UCSD-AML1 (cell line): ENCODE data around the gene ZSCAN18.

Source experiments
- DNase-seq: peaks from one replicate; lab custom pipeline; 2025; ENCODE audit not compliant: unreplicated experiment; lab: John Stamatoyannopoulos, UW

The ZSCAN18 gene

GRCh38 chr19:58044886-58045285, 53.1 kb downstream of the ZSCAN18 start:
- no peak for DNase-seq

DNA sequence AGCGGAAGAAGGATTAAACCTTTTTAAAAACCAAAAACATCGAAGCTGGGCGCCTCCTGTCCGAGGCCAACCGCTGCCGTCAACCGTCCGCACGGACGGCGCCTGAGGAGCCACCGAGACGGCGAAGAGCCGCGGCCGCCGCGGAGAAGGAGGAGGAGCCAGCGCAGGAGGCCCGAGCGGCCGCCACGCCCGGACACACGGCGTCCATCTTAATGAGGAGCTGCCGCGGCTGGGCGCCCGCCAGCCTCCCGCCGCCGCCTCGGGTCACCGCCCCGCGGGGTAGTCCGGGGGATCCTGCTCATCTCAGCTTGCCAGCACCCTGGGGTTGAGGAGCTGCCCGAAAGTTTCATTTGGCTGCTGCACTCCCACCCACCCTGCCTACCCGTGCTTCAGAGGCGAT, 53.6 kb downstream of the ZSCAN18 start:
- no peak for DNase-seq

- no peak for DNase-seq
Observed at GRCh38 chr19:58042495-58043340, 55.3 kb downstream of the ZSCAN18 start.

GRCh38 chr19:58040751-58041525, 57.1 kb downstream of the ZSCAN18 start:
- DNase-seq: no peak

DNA sequence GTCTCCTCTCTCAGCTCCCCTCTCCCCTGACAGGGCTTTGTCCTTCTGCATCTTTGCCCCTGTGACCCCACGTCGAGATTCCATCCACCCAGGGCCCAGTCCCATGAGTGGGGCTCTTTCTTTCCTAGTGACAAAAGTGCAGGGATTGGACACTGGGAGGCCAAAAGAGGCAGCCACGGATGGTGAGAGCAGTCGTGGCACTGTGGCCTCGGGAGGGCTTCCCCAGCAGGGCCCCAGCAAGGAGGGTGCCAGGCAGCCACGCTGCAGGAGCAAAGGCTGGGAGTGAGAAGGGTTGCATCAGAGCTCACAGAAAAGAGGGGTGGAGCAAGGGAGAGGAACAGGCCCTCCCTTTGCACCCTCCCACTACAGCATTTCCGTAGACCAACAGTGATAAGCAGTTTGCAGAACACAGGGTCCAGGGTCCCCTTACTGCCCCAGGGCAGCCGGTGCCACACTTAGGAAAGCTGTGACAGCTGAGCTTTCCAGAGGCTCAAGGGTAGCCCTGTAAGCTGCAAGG, 59.3 kb downstream of the ZSCAN18 start:
- DNase-seq: no peak

DNA sequence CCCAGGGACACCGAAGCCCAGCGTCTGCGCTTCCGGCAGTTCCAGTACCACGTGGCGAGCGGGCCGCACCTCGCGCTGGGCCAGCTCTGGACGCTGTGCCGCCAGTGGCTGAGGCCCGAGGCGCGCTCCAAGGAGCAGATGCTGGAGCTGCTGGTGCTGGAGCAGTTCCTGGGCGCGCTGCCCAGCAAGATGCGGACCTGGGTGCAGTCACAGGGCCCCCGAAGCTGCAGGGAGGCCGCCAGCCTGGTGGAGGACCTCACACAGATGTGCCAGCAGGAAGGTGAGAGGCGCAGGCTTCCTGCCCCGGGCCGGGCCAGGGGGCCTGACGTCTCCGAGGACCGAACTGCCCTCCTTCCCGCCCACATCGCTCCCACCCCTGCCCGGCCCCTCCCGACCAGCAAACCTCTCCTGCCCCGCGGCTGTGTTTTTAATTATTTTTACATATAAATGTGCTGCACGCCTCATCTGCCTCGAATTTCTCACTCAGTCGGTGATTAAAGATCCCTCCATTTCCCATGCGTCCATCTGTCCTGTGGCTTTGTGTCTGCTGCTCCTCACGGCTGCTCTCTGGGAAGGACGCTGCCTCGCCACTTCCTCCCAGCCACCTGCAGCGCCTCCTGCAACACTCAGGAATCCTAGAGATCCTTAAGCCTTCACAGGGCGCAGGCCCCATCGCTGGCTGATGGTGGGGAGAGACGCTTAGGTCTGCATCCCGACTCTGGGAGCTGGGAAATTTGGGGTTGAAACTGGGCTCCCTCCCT, 59.9 kb downstream of the ZSCAN18 start:
- DNase-seq: no peak

DNA sequence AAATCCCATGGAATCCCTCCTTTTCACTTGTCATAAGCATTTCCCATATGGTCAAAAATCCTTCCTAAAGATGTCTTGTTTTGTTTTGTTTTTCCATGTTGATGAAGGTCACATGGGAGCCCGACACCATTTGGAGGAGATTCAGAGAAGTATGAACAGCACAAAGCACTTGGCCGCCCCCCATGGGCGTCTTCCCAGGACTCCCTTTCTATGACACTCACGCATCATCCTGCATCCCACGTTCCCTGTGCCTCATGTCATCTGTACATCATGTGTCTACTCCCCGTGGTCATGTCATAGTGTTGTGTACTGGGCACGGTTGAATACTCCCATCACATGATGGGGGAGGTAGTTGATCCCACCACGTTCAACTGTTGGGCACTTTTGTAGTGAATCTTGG, 62.2 kb downstream of the ZSCAN18 start:
- no peak for DNase-seq

- DNase-seq: no peak
Observed at GRCh38 chr19:58034477-58034793, 63.6 kb downstream of the ZSCAN18 start.
